ENCODE results near the gene PALS1.

GRCh38 chr14:67270145-67270753 lies 29.0 kb downstream of the PALS1 start:
- TF ChIP-seq, protein P1, sequence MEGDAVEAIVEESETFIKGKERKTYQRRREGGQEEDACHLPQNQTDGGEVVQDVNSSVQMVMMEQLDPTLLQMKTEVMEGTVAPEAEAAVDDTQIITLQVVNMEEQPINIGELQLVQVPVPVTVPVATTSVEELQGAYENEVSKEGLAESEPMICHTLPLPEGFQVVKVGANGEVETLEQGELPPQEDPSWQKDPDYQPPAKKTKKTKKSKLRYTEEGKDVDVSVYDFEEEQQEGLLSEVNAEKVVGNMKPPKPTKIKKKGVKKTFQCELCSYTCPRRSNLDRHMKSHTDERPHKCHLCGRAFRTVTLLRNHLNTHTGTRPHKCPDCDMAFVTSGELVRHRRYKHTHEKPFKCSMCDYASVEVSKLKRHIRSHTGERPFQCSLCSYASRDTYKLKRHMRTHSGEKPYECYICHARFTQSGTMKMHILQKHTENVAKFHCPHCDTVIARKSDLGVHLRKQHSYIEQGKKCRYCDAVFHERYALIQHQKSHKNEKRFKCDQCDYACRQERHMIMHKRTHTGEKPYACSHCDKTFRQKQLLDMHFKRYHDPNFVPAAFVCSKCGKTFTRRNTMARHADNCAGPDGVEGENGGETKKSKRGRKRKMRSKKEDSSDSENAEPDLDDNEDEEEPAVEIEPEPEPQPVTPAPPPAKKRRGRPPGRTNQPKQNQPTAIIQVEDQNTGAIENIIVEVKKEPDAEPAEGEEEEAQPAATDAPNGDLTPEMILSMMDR (IDR thresholded peaks at IDR 0.05), result no peak
- no peak for TF ChIP-seq ZFX (IDR thresholded peaks at IDR 0.05; ENCODE audit: borderline replicate concordance)
